ENCODE data around the gene KNDC1.
"Not testable (repeated sequence)": the region's sequence is repeated elsewhere in the genome, so short reads cannot be mapped to it uniquely, and the experiment has no call there.

KNDC1 gene

GRCh38 chr10:133159950-133160825 lies at the start of gene KNDC1:
TSS of gene KNDC1 (plus strand) at chr10:133160219. CDS start at chr10:133160468, 249 bp downstream.
- no peak within 1 kb of the TSS for H2AFZ ChIP-seq (ENCODE audit: low read depth)

GRCh38 chr10:133110609-133111275 lies 49.3 kb upstream of the KNDC1 start:
- Histone ChIP-seq H3K4me2 (no peak overlapping the region), H3K9ac (no peak overlapping the region), H3K79me2 (ENCODE audit: insufficient read depth, low read depth) (no peaks in the 10 kb centered on the region), H3K4me3 (IDR thresholded peaks at IDR 0.05; ENCODE audit: insufficient read depth, low read depth, low read length) (no peak overlapping the region), H4K20me1 (ENCODE audit: insufficient read depth) (no peaks in the 10 kb centered on the region), H3K36me3 (ENCODE audit: insufficient read depth) (no peaks in the 10 kb centered on the region), H2AFZ (ENCODE audit: low read depth) (no peak overlapping the region), H3K27ac (no peak overlapping the region), H3K4me1 (ENCODE audit: low read depth, poor library complexity, severe bottlenecking) (no peaks in the 10 kb centered on the region), H3K27me3 (ENCODE audit: insufficient read depth, low read depth) (no peaks in the 10 kb centered on the region; the same call in 1 of the 2 replicates)
- no peak for TF ChIP-seq CTCF (conservative IDR thresholded peaks at IDR 0.05; ENCODE audit: low read depth, low read length)

More at GRCh38 chr10:133159950-133160825, at the start of gene KNDC1:
- H3K27me3 ChIP-seq (ENCODE audit: insufficient read depth, low read depth), result peaks cover under 1% of the 10 kb centered on the region; the same call in 1 of the 2 replicates
- H3K79me2 ChIP-seq (ENCODE audit: insufficient read depth, low read depth), result no peaks in the 10 kb centered on the region
- no peak within 1 kb of the TSS for H3K4me2 ChIP-seq
- H3K36me3 ChIP-seq (ENCODE audit: insufficient read depth), result no peaks in the 10 kb centered on the region
- no peaks in the 10 kb centered on the region for H4K20me1 ChIP-seq (ENCODE audit: insufficient read depth)
- H3K4me1 ChIP-seq (ENCODE audit: low read depth, poor library complexity, severe bottlenecking), result no peaks in the 10 kb centered on the region
- TF ChIP-seq CTCF (conservative IDR thresholded peaks at IDR 0.05; ENCODE audit: low read depth, low read length), result no peak
- H3K9ac ChIP-seq, result no peak within 1 kb of the TSS
- H3K27ac ChIP-seq, result no peak within 1 kb of the TSS
- no peak within 1 kb of the TSS for H3K4me3 ChIP-seq (IDR thresholded peaks at IDR 0.05; ENCODE audit: insufficient read depth, low read depth, low read length)

- not testable (repeated sequence) for H3K4me1 ChIP-seq (ENCODE audit: low read depth, poor library complexity, severe bottlenecking); H3K79me2 ChIP-seq (ENCODE audit: insufficient read depth, low read depth); H3K27me3 ChIP-seq (ENCODE audit: insufficient read depth, low read depth); H3K36me3 ChIP-seq (ENCODE audit: insufficient read depth); H4K20me1 ChIP-seq (ENCODE audit: insufficient read depth); H3K4me3 ChIP-seq (IDR thresholded peaks at IDR 0.05; ENCODE audit: insufficient read depth, low read depth, low read length); H3K9ac ChIP-seq; H2AFZ ChIP-seq (ENCODE audit: low read depth); H3K27ac ChIP-seq; H3K4me2 ChIP-seq
Observed at GRCh38 chr10:133111640-133112039, 48.4 kb upstream of the KNDC1 start.

GRCh38 chr10:133113146-133113830 lies 46.7 kb upstream of the KNDC1 start:
- H3K4me3 ChIP-seq (IDR thresholded peaks at IDR 0.05; ENCODE audit: insufficient read depth, low read depth, low read length), result no peak overlapping the region
- H4K20me1 ChIP-seq (ENCODE audit: insufficient read depth), result no peaks in the 10 kb centered on the region
- no peaks in the 10 kb centered on the region for H3K4me1 ChIP-seq (ENCODE audit: low read depth, poor library complexity, severe bottlenecking)
- H3K27ac ChIP-seq, result no peak overlapping the region
- no peak overlapping the region for H2AFZ ChIP-seq (ENCODE audit: low read depth)
- TF ChIP-seq CTCF (conservative IDR thresholded peaks at IDR 0.05; ENCODE audit: low read depth, low read length), result no peak
- no peak overlapping the region for H3K4me2 ChIP-seq
- no peaks in the 10 kb centered on the region; the same call in 1 of the 2 replicates for H3K27me3 ChIP-seq (ENCODE audit: insufficient read depth, low read depth)
- H3K79me2 ChIP-seq (ENCODE audit: insufficient read depth, low read depth), result no peaks in the 10 kb centered on the region
- H3K36me3 ChIP-seq (ENCODE audit: insufficient read depth), result no peaks in the 10 kb centered on the region
- H3K9ac ChIP-seq, result no peak overlapping the region

All from KMS-11 (cell line).